ENCODE measurements around the gene SIRT2.

Gene SIRT2

DNA sequence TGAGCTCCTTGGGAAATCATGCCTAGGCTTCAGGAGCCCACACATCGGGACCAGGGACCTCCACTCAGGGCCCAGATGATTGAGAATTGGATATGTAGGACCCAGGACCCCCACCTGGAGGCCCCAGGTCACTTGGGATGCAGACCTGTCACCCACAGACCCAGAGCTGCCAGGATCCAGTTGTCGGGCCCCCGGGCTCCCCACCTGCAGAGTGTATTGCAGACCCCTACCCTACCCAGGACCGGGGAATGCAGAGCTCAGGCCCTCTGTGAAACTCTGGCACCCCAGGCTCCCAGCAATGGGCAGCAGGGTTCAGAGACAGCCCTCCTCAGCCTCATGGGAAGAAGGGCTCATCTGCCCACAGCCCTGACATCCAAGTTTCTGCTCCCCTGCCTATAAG lies 6.2 kb upstream of the SIRT2 start:
- peaks cover 6% of the 10 kb centered on the region for H3K4me1 ChIP-seq (ENCODE audit: control insufficient read depth, insufficient read depth, low read length)
- H3K36me3 ChIP-seq (ENCODE audit: control insufficient read depth, insufficient read depth, low read length, severe bottlenecking): peaks cover 24% of the 10 kb centered on the region
- no peaks in the 10 kb centered on the region for H3K27me3 ChIP-seq (replicated peaks; ENCODE audit: control insufficient read depth, insufficient read depth, low read length)
- H3K9ac ChIP-seq (ENCODE audit: low read length): no peak overlapping the region
- H3K4me3 ChIP-seq (ENCODE audit: low read length): no peak overlapping the region
- DNase-seq (ENCODE audit: low read depth): no peak
- no peaks in the 10 kb centered on the region for H3K9me3 ChIP-seq (ENCODE audit: control insufficient read depth, low read length)

DNA sequence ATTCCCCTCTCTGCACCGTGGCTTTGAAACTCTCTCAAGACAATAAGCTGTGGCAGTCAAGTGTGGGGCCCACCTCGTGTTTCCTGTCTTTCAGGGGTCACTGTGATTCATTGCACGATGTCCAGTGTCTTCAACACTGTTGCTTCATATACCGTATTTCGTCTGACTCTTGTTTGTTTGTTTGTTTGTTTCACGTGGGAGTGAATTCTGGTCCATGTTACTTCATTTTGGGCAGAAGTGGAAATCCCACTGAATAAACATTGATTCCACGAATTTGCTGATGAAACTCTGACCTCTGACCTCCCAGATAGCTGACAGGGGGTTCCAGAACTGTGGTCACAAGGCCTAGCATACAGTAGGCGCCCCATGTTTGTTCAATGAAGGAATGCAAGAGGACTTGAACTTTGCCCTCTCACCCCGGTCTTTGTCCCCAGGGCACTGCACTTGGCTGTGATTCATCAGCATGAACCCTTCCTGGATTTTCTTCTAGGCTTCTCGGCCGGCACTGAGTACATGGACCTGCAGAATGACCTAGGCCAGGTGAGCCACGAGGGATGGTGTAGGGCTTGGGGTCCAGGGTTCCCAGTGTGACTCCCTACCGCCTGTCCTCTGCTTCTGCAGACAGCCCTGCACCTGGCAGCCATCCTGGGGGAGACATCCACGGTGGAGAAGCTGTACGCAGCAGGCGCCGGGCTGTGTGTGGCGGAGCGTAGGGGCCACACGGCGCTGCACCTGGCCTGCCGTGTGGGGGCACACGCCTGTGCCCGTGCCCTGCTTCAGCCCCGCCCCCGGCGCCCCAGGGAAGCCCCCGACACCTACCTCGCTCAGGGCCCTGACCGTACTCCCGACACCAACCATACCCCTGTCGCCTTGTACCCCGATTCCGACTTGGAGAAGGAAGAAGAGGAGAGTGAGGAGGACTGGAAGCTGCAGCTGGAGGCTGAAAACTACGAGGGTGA lies 5.4 kb upstream of the SIRT2 start:
- no peak for DNase-seq (ENCODE audit: low read depth)
- H3K27me3 ChIP-seq (replicated peaks; ENCODE audit: control insufficient read depth, insufficient read depth, low read length): no peaks in the 10 kb centered on the region
- H3K9me3 ChIP-seq (ENCODE audit: control insufficient read depth, low read length): no peaks in the 10 kb centered on the region
- H3K9ac ChIP-seq (ENCODE audit: low read length): no peak overlapping the region
- peaks cover 24% of the 10 kb centered on the region for H3K36me3 ChIP-seq (ENCODE audit: control insufficient read depth, insufficient read depth, low read length, severe bottlenecking)
- H3K4me1 ChIP-seq (ENCODE audit: control insufficient read depth, insufficient read depth, low read length): peaks cover 11% of the 10 kb centered on the region
- no peak overlapping the region for H3K4me3 ChIP-seq (ENCODE audit: low read length)

DNA sequence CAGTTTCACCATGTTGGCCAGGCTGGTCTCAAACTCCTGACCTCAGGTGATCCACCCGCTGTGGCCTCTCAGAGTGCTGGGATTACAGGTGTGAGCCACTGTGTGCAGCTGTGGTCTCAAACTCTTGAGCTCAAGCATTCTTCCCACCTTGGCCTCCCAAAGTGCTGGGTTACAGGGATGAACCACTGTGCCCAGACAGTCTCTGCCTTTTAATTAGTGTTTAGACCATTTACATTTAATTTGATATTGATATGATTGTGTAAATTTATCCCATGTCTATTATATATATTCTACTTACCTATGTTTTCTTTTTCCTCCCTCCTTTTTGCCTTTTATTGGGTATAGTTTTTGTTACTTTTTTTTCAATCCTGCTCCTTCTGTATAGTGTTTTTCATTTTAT lies 2.3 kb upstream of the SIRT2 start:
- H3K36me3 ChIP-seq (ENCODE audit: control insufficient read depth, insufficient read depth, low read length, severe bottlenecking): peaks cover 7% of the 10 kb centered on the region
- no peak overlapping the region for H3K4me3 ChIP-seq (ENCODE audit: low read length)
- no peak for DNase-seq (ENCODE audit: low read depth)
- H3K9ac ChIP-seq (ENCODE audit: low read length): no peak overlapping the region
- peaks cover 22% of the 10 kb centered on the region for H3K4me1 ChIP-seq (ENCODE audit: control insufficient read depth, insufficient read depth, low read length)
- no peaks in the 10 kb centered on the region for H3K9me3 ChIP-seq (ENCODE audit: control insufficient read depth, low read length)
- no peaks in the 10 kb centered on the region for H3K27me3 ChIP-seq (replicated peaks; ENCODE audit: control insufficient read depth, insufficient read depth, low read length)

DNA sequence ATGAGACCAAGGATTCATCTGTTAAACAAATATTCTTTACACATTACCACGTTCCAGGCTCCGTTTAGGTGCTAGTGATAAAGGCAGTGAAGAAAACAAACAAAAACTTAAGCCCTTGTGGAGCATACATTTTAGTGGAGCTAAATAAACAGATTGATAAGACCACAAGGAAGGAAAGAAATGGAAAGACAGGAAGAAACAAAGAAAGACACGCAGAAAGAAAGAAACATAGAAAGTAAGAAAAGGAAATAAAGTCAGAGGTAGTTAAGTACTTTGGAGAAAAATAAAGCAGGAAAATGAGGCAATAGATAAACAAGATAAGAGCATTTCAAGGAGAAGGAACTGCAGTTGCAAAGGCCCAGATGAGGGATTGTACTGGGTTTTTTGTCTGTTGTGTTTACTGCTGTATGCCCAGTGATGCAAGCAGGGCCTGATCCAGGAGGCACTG lies 1.3 kb upstream of the SIRT2 start:
- Histone ChIP-seq H3K4me1 (ENCODE audit: control insufficient read depth, insufficient read depth, low read length) (peaks cover 22% of the 10 kb centered on the region), H3K36me3 (ENCODE audit: control insufficient read depth, insufficient read depth, low read length, severe bottlenecking) (peaks cover 5% of the 10 kb centered on the region), H3K9ac (ENCODE audit: low read length) (peak overlapping the region; percentile 89), H3K9me3 (ENCODE audit: control insufficient read depth, low read length) (no peaks in the 10 kb centered on the region), H3K4me3 (ENCODE audit: low read length) (peak overlapping the region; percentile 98), H3K27me3 (replicated peaks; ENCODE audit: control insufficient read depth, insufficient read depth, low read length) (no peaks in the 10 kb centered on the region)
- DNase-seq (ENCODE audit: low read depth): peak; percentile 36

DNA sequence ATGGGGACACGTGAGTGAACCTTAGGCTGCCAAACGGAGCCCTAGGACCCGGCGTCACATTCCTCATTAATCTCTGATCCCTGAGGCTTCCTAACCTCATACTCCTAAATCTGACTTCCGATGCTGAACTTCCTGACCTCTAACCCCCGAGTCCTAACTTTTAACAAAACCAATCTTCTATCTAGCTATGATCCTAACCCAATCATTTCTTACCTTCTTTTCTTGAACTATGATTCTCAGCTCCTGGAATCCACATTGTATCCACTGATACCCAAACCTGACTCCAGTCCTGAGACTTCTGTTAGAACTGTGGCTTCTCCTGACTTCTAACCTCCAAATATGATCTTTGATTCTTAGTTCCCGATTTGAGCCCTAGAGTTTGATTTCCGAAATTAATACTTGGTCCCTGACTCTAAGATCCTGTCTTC lies 798 bp upstream of the SIRT2 start:
- Histone ChIP-seq H3K4me1 (ENCODE audit: control insufficient read depth, insufficient read depth, low read length) (peaks cover 22% of the 10 kb centered on the region), H3K9me3 (ENCODE audit: control insufficient read depth, low read length) (no peaks in the 10 kb centered on the region), H3K27me3 (replicated peaks; ENCODE audit: control insufficient read depth, insufficient read depth, low read length) (no peaks in the 10 kb centered on the region), H3K4me3 (ENCODE audit: low read length) (peak overlapping the region; percentile 98), H3K9ac (ENCODE audit: low read length) (peak overlapping the region; percentile 89), H3K36me3 (ENCODE audit: control insufficient read depth, insufficient read depth, low read length, severe bottlenecking) (no peaks in the 10 kb centered on the region)
- DNase-seq (ENCODE audit: low read depth): no peak

DNA sequence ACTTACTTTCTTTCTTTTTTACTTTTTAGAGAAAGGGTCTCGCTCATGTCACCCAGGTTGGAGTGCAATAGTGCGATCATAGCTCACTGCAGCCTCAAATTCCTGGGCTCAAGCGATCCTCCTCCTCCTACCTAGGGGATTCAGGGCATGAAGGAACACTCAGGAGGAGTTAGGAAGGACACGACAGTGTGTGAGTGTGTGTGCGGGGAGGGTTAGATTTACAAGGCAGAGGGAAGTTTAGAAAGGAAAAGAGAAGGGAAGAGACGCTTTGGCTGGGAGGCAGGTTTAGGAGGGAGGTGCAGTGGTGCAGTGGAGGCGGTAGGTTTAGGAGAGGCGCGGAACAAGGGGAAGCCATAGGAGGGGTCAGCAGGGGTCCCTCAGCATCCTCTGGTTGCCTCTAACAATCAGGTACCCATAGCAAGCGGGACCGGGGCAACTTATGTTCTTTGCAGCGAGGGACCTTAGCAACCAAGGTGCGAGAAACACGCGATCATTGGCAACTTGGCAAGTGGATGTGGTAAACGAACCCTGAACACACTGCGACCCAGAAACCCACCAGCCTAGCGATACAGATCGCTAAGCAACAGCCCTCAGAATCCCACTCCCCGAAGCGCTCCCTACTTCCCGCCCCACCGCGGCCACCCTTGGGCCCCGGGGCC lies 501 bp downstream of the SIRT2 start:
- no peak for DNase-seq (ENCODE audit: low read depth)
- Histone ChIP-seq H3K36me3 (ENCODE audit: control insufficient read depth, insufficient read depth, low read length, severe bottlenecking) (no peaks in the 10 kb centered on the region), H3K27me3 (replicated peaks; ENCODE audit: control insufficient read depth, insufficient read depth, low read length) (no peaks in the 10 kb centered on the region), H3K4me3 (ENCODE audit: low read length) (peak overlapping the region; percentile 98), H3K4me1 (ENCODE audit: control insufficient read depth, insufficient read depth, low read length) (peaks cover 22% of the 10 kb centered on the region), H3K9me3 (ENCODE audit: control insufficient read depth, low read length) (no peaks in the 10 kb centered on the region), H3K9ac (ENCODE audit: low read length) (peak overlapping the region; percentile 91)

DNA sequence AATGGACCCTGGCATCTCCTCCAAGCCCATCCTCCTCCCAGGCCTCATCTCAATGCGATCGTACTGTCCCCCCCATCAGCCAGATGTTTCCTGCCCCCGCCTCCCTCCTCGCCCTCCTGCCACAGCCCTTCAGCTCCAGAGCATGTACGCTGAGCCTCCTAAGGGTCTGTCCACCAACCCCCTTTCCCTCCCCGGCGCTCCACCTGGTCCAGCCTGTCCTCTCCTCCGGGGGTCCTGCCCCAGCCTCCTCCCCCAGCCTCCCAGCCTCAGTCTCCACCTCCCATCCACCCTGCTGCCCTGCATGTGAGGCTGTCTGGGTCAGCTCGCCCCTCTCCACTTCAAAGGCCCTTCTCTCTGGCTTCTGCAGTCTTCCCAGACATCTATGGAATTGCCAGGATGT lies 4.5 kb downstream of the SIRT2 start:
- DNase-seq (ENCODE audit: low read depth): no peak
- no peak overlapping the region for H3K4me3 ChIP-seq (ENCODE audit: low read length)
- peaks cover 10% of the 10 kb centered on the region for H3K36me3 ChIP-seq (ENCODE audit: control insufficient read depth, insufficient read depth, low read length, severe bottlenecking)

DNA sequence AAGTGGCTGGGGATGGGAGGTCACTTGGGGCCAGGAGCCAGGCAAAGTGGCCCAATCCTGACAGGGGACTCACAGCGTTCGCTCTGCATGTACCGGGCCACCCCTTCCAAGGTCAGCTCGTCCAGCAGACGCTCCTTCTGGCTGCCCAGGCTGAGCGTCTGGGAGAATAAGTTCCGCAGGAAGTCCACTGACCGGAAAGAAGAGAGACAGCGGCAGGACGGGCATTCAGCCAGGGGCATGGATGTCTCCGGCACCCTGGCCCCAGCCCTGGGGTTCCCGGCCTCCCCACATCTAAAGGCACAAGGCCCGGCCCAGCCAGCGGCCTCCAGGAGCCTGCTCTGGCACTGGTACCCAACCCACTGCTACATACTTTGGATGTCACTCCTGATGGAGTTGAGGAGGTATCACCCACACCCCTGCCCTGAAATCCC lies 6.1 kb downstream of the SIRT2 start:
- Histone ChIP-seq H3K27me3 (replicated peaks; ENCODE audit: control insufficient read depth, insufficient read depth, low read length) (no peaks in the 10 kb centered on the region), H3K9ac (ENCODE audit: low read length) (no peak overlapping the region), H3K36me3 (ENCODE audit: control insufficient read depth, insufficient read depth, low read length, severe bottlenecking) (peaks cover 26% of the 10 kb centered on the region), H3K4me1 (ENCODE audit: control insufficient read depth, insufficient read depth, low read length) (peaks cover 7% of the 10 kb centered on the region), H3K9me3 (ENCODE audit: control insufficient read depth, low read length) (no peaks in the 10 kb centered on the region), H3K4me3 (ENCODE audit: low read length) (no peak overlapping the region)
- DNase-seq (ENCODE audit: low read depth): no peak

More for the DNA sequence above, 4.5 kb downstream of the SIRT2 start:
- Histone ChIP-seq H3K27me3 (replicated peaks; ENCODE audit: control insufficient read depth, insufficient read depth, low read length) (no peaks in the 10 kb centered on the region), H3K9me3 (ENCODE audit: control insufficient read depth, low read length) (no peaks in the 10 kb centered on the region), H3K9ac (ENCODE audit: low read length) (no peak overlapping the region), H3K4me1 (ENCODE audit: control insufficient read depth, insufficient read depth, low read length) (peaks cover 12% of the 10 kb centered on the region)

DNA sequence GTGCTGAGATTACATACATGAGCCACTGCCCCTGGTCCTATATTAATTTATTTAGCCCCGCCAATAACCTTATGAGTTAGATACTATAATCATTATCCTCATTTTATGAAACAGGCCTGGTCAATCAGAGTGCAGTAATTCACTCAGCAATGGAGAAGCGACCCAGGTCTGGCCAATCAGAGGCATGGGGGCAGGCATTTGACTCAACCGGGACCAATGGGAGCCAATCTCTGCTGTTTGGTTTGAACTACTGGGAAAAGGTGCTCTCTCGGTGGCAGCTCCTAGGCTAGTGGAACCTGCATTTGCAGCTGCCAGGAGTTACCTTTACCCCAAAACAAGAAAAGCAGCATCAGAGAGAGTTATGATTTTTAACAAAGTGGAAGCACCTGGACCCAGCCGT lies 6.6 kb downstream of the SIRT2 start:
- H3K9ac ChIP-seq (ENCODE audit: low read length): no peak overlapping the region
- peaks cover 31% of the 10 kb centered on the region for H3K36me3 ChIP-seq (ENCODE audit: control insufficient read depth, insufficient read depth, low read length, severe bottlenecking)
- no peaks in the 10 kb centered on the region for H3K27me3 ChIP-seq (replicated peaks; ENCODE audit: control insufficient read depth, insufficient read depth, low read length)
- peaks cover 2% of the 10 kb centered on the region for H3K4me1 ChIP-seq (ENCODE audit: control insufficient read depth, insufficient read depth, low read length)
- DNase-seq (ENCODE audit: low read depth): no peak
- H3K9me3 ChIP-seq (ENCODE audit: control insufficient read depth, low read length): no peaks in the 10 kb centered on the region
- no peak overlapping the region for H3K4me3 ChIP-seq (ENCODE audit: low read length)

DNA sequence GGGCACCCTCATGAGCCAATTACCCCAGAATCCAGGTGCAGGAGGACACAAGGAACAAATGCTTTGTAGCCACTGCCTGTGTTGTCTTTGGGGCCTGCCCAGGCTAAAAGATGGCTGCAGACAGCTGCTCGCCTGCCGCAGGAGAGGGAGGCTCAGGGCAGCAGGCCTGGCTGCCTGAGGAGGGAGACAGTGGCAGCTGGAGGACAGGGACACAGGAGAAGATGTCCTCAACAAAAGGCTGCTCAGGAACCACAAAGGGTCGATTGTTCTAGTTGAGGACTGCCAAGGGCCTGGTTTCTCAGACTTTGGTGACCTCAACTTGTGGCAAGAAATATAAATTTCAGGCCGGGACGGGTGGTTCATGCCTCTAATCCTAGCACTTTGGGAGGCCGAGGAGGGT lies 7.6 kb downstream of the SIRT2 start:
- no peaks in the 10 kb centered on the region for H3K9me3 ChIP-seq (ENCODE audit: control insufficient read depth, low read length)
- H3K9ac ChIP-seq (ENCODE audit: low read length): no peak overlapping the region
- peaks cover 31% of the 10 kb centered on the region for H3K36me3 ChIP-seq (ENCODE audit: control insufficient read depth, insufficient read depth, low read length, severe bottlenecking)
- no peak for DNase-seq (ENCODE audit: low read depth)
- no peak overlapping the region for H3K4me3 ChIP-seq (ENCODE audit: low read length)
- H3K27me3 ChIP-seq (replicated peaks; ENCODE audit: control insufficient read depth, insufficient read depth, low read length): no peaks in the 10 kb centered on the region
- no peaks in the 10 kb centered on the region for H3K4me1 ChIP-seq (ENCODE audit: control insufficient read depth, insufficient read depth, low read length)

DNA sequence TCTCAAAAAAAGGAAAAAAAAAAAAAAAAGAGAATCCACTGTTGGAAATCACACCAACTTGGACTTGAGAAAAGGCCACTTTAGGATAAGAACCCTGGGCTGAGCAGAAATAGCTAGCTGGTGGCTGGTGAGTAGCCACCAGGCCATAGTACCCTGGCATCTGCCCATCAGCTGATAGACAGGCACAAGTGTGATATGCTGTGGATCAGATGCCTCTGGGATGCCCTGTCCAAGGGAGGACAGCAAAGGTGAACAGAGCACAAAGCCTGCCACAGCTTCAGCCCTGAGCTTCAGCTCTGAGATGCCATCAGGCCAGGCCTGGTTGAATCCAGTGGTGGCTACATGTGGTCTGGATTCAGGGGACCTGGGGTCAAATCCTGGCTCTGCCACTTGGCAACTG lies 8.7 kb downstream of the SIRT2 start:
- no peak for DNase-seq (ENCODE audit: low read depth)
- no peak overlapping the region for H3K9ac ChIP-seq (ENCODE audit: low read length)
- H3K4me1 ChIP-seq (ENCODE audit: control insufficient read depth, insufficient read depth, low read length): no peaks in the 10 kb centered on the region
- H3K9me3 ChIP-seq (ENCODE audit: control insufficient read depth, low read length): no peaks in the 10 kb centered on the region
- H3K4me3 ChIP-seq (ENCODE audit: low read length): no peak overlapping the region
- peaks cover 31% of the 10 kb centered on the region for H3K36me3 ChIP-seq (ENCODE audit: control insufficient read depth, insufficient read depth, low read length, severe bottlenecking)
- no peaks in the 10 kb centered on the region for H3K27me3 ChIP-seq (replicated peaks; ENCODE audit: control insufficient read depth, insufficient read depth, low read length)

All from adipocyte (in vitro differentiated cells).